ENCODE measurements around the gene PFDN4.

DNA sequence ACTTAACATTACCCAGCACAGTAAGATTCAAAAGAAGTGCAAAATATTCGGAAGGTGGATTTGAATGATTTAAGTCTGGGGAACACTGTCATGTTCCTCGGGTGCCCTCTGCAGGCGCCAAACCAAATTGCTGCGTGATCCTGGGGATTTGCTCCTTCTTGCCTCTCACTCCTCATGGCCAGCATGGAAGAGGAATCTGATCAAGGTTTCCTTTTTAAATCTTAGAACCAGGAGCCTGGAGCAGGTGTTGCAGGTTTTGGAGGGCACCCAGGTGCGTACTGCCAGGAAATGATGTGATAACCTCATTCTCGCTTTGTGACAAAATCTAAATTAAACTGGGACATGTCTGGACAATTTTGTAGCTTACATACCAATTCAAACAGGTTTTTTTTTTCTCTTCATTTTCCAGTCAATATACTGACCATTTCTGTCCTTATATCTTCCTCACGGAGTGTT, 8.1 kb upstream of the PFDN4 start:
- TF ChIP-seq EZH2phosphoT487 (conservative IDR thresholded peaks at IDR 0.05; ENCODE audit: low read length), result no peak
- TF ChIP-seq, protein P1, sequence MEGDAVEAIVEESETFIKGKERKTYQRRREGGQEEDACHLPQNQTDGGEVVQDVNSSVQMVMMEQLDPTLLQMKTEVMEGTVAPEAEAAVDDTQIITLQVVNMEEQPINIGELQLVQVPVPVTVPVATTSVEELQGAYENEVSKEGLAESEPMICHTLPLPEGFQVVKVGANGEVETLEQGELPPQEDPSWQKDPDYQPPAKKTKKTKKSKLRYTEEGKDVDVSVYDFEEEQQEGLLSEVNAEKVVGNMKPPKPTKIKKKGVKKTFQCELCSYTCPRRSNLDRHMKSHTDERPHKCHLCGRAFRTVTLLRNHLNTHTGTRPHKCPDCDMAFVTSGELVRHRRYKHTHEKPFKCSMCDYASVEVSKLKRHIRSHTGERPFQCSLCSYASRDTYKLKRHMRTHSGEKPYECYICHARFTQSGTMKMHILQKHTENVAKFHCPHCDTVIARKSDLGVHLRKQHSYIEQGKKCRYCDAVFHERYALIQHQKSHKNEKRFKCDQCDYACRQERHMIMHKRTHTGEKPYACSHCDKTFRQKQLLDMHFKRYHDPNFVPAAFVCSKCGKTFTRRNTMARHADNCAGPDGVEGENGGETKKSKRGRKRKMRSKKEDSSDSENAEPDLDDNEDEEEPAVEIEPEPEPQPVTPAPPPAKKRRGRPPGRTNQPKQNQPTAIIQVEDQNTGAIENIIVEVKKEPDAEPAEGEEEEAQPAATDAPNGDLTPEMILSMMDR (IDR thresholded peaks at IDR 0.05; ENCODE audit: insufficient read depth, low read length, poor library complexity, severe bottlenecking), result peak; percentile 74
